Naive thymus-derived CD8-positive, alpha-beta T cell (primary cell): ENCODE results near the gene VDAC1. TPM values are rescaled to one million over a fixed set of nuclear protein-coding genes. Genes with fewer than 3 reads are reported as not detected.

ENCODE experiments used
- ATAC-seq, 2 donors: fragments of 150-1000 bp; cut with Tn5 transposase in 1 of 2; sonication (Bioruptor Pico), chemical (Tn5 transposase) in 1 of 2; 1 replicate in 1 of 2; 2 replicates in 1 of 2; pipeline ENCODE4 v1.10.0; 2021; ENCODE audit warnings: mild to moderate bottlenecking in 2 of 2, moderate library complexity in 2 of 2
- POLR2A ChIA-PET: fragments of 350-600 bp; sonication (Branson Sonifier 250); formaldehyde crosslinking; loops from one replicate; lab custom pipeline; 2021; ENCODE audit warnings: antibody characterized with exemption; lab: Charles Lee
- DNase-seq, 10 donors: peaks; one replicate each; pipeline versions ENCODE4 v3.0.0 to v3.0.0-alpha.2; 2020 to 2022
- H3K27ac Mint-ChIP-seq, 10 donors: one replicate each; pipeline ENCODE4 v1.8.0; 2020 to 2022; ENCODE audit warnings: mild to moderate bottlenecking in 10 of 10, mixed read lengths in 10 of 10, moderate library complexity in 4 of 10, inconsistent platforms in 1 of 10
- H3K27me3 Mint-ChIP-seq, 5 donors: one replicate each; pipeline ENCODE4 v1.8.0; 2021 to 2022; ENCODE audit warnings: mixed read lengths in 5 of 5
- H3K36me3 Mint-ChIP-seq, 3 donors: one replicate each; pipeline ENCODE4 v1.8.0; 2020 to 2022; ENCODE audit warnings: mixed read lengths in 3 of 3, mild to moderate bottlenecking in 2 of 3, inconsistent platforms in 1 of 3
- H3K4me1 Mint-ChIP-seq, 4 donors: one replicate each; pipeline ENCODE4 v1.8.0; 2021 to 2022; ENCODE audit warnings: mixed read lengths in 4 of 4
- H3K4me3 Mint-ChIP-seq, 10 donors: one replicate each; pipeline ENCODE4 v1.8.0; 2020 to 2022; ENCODE audit warnings: mild to moderate bottlenecking in 10 of 10, mixed read lengths in 10 of 10, moderate library complexity in 6 of 10, inconsistent platforms in 1 of 10
- H3K9me3 Mint-ChIP-seq, 9 donors: one replicate each; pipeline ENCODE4 v1.8.0; 2020 to 2022; ENCODE audit warnings: mixed read lengths in 9 of 9, mild to moderate bottlenecking in 3 of 9, inconsistent platforms in 1 of 9, moderate library complexity in 1 of 9
- polyA plus RNA-seq, 3 donors: library from polyadenylated mRNA; unstranded; fragments of 300-500 nt; fragmentation: Illumina TruSeq; gene quantifications; one replicate each; pipeline ENCODE4 v1.2.3, GENCODE V29; 2021
- total RNA-seq, 8 experiments: library from RNA in 2 of 8; stranded (reverse) in 2 of 8; gene quantifications; one replicate each; pipeline ENCODE4 v1.2.3 and lab custom pipeline; 2021 to 2026

VDAC1 gene
- total and polyA plus RNA-seq, 5 experiments from 2014 or later: 42.6 to 72.9 (median 64.4) TPM

DNA sequence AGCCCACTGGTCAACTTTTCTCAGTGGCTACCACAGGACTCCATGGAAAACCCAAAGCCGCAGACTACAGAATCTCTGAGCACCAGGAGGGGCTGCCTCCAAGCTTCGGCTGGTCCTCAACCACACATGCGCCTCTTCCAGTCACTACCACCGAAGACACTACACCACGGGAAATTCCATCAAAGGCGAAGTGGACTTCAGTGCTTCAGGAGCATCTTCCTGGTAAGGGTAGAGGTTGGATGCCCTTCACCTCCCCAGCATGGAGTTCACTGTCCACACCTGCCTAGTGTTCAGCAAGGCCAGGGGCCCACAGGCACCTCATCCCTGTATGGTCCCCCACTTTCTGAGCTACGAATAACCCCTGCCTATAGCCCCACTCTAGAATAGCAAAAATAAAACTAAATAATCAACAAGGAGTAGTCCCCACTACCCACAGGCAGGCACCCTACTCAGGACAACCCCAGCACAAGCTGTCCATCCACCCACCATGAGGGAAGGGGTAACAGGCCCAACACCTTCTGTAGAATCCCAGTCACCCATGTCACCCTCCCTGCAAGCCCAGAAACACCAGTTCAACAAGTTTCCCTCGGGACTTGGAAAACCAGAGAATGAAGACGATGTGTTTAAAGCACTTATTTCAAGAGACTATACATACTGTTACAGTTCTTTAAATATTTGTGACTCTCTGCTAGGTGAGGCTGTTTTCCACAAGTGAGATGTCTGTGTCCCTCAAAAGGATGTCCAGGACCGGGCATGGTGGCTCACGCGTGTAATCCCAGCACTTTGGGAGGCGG lies 2.6 kb downstream of the VDAC1 start:
- H3K27me3 Mint-ChIP-seq: no peaks in the 10 kb centered on the region
- POLR2A ChIA-PET: interaction anchor here (0.5 to 0.7 kb wide), 2 partner anchors 113 to 480 kb away, joined by 3 read pairs; partner anchors contain the start of gene TCF7
- DNase-seq (no peak), ATAC-seq (no peak)
- peak overlapping the region in 9 of 10 donors; percentile 21 to 95 (median 89) for H3K4me3 Mint-ChIP-seq
- H3K9me3 Mint-ChIP-seq: no peaks in the 10 kb centered on the region
- peaks cover 0 to 10% (median 0%) of the 10 kb centered on the region in 3 donors for H3K36me3 Mint-ChIP-seq
- peaks cover 29 to 62% (median 56%) of the 10 kb centered on the region in 4 donors for H3K4me1 Mint-ChIP-seq
- peak overlapping the region; percentile 11 to 95 (median 69) for H3K27ac Mint-ChIP-seq

DNA sequence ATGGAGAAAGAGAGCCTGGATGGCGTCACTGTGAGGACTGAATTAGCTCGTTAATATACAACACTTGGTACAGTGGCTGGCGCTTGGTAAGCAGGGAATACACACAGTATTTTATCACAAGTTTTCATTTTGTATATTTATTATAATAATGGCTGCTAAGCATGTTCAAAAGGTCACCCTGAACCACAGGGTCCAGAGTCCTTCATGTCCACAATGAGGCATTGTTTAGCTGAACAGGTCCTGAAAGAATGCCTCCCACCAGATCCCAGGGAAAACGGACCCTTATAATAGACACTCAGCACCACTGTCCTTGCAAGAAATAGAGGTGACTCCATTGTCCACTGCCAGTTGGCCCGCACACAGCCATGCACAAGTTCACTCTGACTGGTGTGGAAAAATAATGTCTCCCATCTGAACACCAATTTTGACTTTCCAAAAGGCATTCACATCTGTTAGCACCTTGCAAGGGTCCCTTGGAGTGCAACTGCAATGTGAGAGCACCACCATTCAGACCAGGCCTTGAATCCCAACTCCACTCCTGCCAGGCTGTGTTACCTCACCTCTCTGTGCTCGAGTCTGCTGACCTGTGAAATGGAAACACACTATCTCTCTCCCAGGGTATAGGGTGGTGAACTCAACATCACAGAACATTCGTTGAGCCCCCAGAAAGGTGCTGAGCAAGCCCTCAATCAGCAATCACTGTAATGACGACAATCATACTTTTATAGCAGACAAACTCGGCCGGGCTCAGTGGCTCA lies 3.9 kb downstream of the VDAC1 start:
- H3K9me3 Mint-ChIP-seq: no peaks in the 10 kb centered on the region
- DNase-seq (no peak), ATAC-seq (no peak)
- H3K36me3 Mint-ChIP-seq: peaks cover 0 to 10% (median 0%) of the 10 kb centered on the region in 3 donors
- POLR2A ChIA-PET: no interaction called here
- peak overlapping the region in 5 of 10 donors; percentile 11 to 78 (median 56) for H3K27ac Mint-ChIP-seq
- peaks cover 29 to 69% (median 65%) of the 10 kb centered on the region in 4 donors for H3K4me1 Mint-ChIP-seq
- peak overlapping the region in 2 of 10 donors; percentile 1 to 14 for H3K4me3 Mint-ChIP-seq
- no peaks in the 10 kb centered on the region for H3K27me3 Mint-ChIP-seq

DNA sequence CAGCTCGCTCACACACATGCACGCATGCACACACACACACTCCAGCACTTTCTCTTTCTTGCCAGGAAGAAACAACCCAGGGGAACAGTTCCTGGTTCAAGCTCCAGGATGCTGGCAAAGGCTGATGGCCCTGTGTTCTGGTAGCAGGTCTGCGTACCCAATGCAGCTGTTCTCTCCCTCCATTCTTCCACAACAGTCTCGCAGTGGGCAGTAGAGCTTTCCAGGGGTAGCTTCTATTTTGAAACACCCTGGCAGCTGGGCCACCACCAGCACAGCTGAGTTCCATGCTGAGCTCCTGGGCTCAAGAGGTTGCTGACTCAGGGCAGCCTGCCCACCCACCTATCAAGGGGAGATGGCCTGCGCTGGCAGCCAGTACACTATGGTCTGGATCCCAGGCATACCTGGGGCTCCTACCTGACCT lies 4.7 kb downstream of the VDAC1 start:
- POLR2A ChIA-PET: no interaction called here

DNA sequence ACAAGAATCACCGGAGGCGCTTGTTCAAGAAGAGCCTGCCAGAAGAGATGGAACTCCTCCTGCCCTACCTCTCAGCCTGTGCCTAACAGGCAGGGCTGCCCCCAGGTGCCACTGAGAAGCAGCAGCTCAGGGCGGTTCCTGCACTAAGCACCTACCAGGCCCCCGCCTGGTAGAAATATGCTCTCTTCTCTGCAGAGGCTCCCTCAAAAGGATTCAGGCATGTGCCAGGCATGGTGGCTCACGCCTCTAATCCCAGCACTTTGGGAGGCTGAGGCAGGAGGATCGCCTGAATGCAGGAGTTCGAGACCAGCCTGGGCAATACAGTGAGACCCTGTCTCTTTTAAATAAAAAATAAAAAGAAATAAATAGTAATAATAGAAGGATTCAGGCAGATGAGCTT lies 6.0 kb downstream of the VDAC1 start:
- Mint-ChIP-seq H3K4me3 (no peak overlapping the region), H3K27me3 (no peaks in the 10 kb centered on the region), H3K4me1 (peaks cover 39 to 79% (median 77%) of the 10 kb centered on the region in 4 donors), H3K9me3 (no peaks in the 10 kb centered on the region), H3K27ac (peak overlapping the region in 2 of 10 donors; percentile 23 to 50), H3K36me3 (peaks cover 0 to 10% (median 0%) of the 10 kb centered on the region in 3 donors)
- DNase-seq (no peak), ATAC-seq (no peak)
- POLR2A ChIA-PET: no interaction called here

More for the DNA sequence above, 4.7 kb downstream of the VDAC1 start:
- ATAC-seq: no peak
- Mint-ChIP-seq H3K4me3 (no peak overlapping the region), H3K9me3 (no peaks in the 10 kb centered on the region), H3K4me1 (peaks cover 31 to 67% (median 66%) of the 10 kb centered on the region in 4 donors), H3K27ac (peak overlapping the region in 5 of 10 donors; percentile 11 to 79 (median 16)), H3K36me3 (peaks cover 0 to 10% (median 0%) of the 10 kb centered on the region in 3 donors), H3K27me3 (no peaks in the 10 kb centered on the region)
- DNase-seq: no peak

DNA sequence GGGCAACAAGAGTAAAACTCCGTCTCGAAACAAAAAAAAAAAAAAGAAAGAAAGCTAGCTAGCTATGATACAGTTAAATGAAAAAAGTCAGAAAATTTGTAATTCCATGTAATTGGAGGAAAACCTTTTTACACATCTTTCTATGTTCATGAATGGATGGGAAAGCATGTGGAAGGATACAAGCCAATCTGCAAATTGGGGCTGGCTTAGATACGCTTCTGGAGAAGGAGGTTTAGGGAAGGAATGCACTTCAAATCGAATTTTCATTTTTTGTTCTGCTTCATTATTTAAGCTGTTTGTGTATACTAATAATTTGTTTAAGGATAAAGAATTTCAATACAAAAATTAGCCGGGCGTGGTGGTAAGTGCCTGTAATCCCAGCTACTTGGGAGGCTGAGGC lies 6.7 kb downstream of the VDAC1 start:
- Mint-ChIP-seq H3K4me3 (no peak overlapping the region), H3K36me3 (peaks cover 0 to 10% (median 0%) of the 10 kb centered on the region in 3 donors), H3K27ac (peak overlapping the region in 1 of 10 donors; percentile 23), H3K27me3 (no peaks in the 10 kb centered on the region), H3K9me3 (no peaks in the 10 kb centered on the region), H3K4me1 (peaks cover 38 to 78% (median 75%) of the 10 kb centered on the region in 4 donors)
- DNase-seq: no peak
- no peak for ATAC-seq
- POLR2A ChIA-PET: interaction anchor here (0.6 kb wide), 1 partner anchor 228 kb away, joined by 3 read pairs; no protein-coding TSS in a partner anchor

DNA sequence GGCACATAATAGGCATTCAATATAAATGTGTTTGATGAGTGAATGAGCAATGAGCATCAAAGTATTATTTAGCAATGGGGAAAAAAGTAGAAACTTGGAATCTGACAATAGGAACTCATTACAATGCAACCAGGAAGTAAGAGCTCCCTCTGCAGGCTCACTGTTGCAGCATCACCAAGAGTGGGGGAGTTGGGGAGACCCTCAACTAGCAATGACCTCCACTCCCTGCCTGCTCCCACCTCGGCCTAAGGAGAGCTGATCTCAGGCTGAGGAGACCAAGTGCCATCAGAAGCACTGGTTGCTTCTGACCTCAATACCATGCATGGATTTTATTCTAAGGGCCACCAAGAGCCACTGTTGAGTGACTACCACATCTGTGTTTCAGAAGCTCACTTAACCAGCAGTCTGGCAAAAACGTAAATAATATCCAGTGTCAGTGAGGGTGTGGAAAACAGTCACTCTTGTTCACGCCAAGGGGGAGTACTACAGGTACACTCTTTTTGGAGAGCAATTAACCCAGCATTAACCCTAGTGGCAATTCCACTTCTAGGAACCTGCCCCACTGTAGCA lies 8.0 kb downstream of the VDAC1 start:
- Mint-ChIP-seq H3K36me3 (peaks cover 0 to 9% (median 0%) of the 10 kb centered on the region in 3 donors), H3K4me3 (no peak overlapping the region), H3K27me3 (no peaks in the 10 kb centered on the region), H3K27ac (peak overlapping the region in 2 of 10 donors; percentile 43 to 54), H3K4me1 (peaks cover 35 to 71% (median 69%) of the 10 kb centered on the region in 4 donors), H3K9me3 (no peaks in the 10 kb centered on the region)
- ATAC-seq (peak in 1 of 2 donors; percentile 62), DNase-seq (peak in 2 of 10 donors; percentile 16 to 20)
- POLR2A ChIA-PET: no interaction called here

DNA sequence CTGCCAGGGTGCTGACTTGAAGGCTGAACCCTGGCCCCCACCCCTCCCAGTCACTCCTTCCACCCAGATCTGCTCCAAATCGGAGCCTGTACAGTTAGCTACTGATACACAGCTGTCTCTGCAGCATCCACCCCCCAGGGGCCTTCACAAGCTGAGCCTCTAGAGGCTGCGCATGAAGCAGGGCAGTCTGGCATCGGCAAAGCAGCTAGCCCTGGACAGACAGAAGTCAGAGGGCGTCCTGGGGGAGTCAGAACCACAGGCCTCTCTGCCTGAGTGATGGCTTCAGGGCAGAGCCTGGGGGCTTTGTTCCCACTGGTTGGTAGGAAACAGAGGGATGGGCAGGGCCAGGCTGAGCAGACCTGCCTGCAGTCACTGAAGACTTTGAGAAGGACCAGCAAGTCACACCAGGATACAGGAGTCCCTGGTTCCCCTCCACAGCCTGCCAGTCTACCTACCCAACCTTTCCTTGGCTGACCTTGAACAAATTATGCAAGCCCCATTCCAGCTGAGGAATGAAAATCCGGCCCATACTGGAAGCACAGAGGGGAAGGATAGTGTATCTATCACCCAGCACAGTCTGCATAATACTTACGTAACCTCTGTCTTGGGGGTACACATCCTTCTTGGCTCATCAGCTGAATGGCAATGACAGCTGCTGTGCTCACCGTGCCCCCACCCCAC lies 8.8 kb downstream of the VDAC1 start:
- peaks cover 31 to 69% (median 64%) of the 10 kb centered on the region in 4 donors for H3K4me1 Mint-ChIP-seq
- H3K36me3 Mint-ChIP-seq: peaks cover 0 to 9% (median under 1%) of the 10 kb centered on the region in 3 donors
- no peak overlapping the region for H3K27ac Mint-ChIP-seq
- ATAC-seq (no peak), DNase-seq (no peak)
- no peaks in the 10 kb centered on the region for H3K27me3 Mint-ChIP-seq
- H3K9me3 Mint-ChIP-seq: no peaks in the 10 kb centered on the region
- POLR2A ChIA-PET: interaction anchor here (0.6 kb wide), 1 partner anchor 34 kb away, joined by 3 read pairs; no protein-coding TSS in a partner anchor
- no peak overlapping the region for H3K4me3 Mint-ChIP-seq

DNA sequence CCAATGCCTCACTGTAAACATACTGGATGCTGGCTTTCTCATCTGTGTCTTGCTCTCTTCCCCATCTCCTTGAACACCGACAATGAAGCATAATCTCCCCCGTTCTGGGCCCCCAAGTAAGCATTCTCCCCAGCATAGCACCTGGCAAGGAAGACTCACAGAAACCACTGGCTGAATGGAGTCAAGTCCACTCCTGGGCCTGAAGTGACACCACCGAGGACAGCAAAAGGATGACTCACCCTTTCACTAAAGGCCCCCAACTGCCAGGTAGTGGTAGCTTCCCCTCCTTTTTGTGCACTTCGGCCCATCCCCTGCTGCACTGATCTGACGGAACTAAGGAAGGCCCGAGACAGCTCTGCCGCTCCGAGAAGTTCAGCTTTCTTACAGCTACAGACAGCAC lies 9.4 kb downstream of the VDAC1 start:
- H3K27me3 Mint-ChIP-seq: no peaks in the 10 kb centered on the region
- POLR2A ChIA-PET: interaction anchor here (0.6 kb wide), 1 partner anchor 34 kb away, joined by 3 read pairs; no protein-coding TSS in a partner anchor
- no peak overlapping the region for H3K4me3 Mint-ChIP-seq
- DNase-seq: no peak
- H3K9me3 Mint-ChIP-seq: no peaks in the 10 kb centered on the region
- ATAC-seq: no peak
- peaks cover 0 to 13% (median 3%) of the 10 kb centered on the region in 3 donors for H3K36me3 Mint-ChIP-seq
- peak overlapping the region in 4 of 10 donors; percentile 16 to 76 (median 38) for H3K27ac Mint-ChIP-seq
- peaks cover 29 to 65% (median 57%) of the 10 kb centered on the region in 4 donors for H3K4me1 Mint-ChIP-seq

DNA sequence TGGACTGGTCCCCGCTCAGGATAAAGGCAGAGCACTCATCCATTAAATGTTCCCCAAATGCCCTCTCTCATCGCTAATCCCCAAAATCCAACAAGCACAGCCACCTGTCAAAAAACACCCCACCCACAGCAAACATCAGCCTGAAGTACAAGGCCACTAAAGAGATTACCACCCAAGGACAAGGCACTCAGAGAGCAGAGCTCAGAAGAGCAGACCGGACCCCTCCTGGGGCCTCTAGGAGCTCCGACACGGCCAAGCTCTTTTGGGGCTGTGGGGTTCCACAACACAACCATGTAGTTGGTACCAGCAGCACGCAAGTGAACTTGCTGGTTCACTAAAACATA lies 9.8 kb downstream of the VDAC1 start:
- Mint-ChIP-seq H3K27me3 (no peaks in the 10 kb centered on the region), H3K4me3 (peak overlapping the region in 1 of 10 donors; percentile 31), H3K9me3 (no peaks in the 10 kb centered on the region), H3K27ac (peak overlapping the region in 4 of 10 donors; percentile 5 to 84 (median 56)), H3K36me3 (peaks cover 0 to 17% (median 3%) of the 10 kb centered on the region in 3 donors), H3K4me1 (peaks cover 26 to 62% (median 53%) of the 10 kb centered on the region in 4 donors)
- POLR2A ChIA-PET: no interaction called here
- DNase-seq (no peak), ATAC-seq (no peak)

DNA sequence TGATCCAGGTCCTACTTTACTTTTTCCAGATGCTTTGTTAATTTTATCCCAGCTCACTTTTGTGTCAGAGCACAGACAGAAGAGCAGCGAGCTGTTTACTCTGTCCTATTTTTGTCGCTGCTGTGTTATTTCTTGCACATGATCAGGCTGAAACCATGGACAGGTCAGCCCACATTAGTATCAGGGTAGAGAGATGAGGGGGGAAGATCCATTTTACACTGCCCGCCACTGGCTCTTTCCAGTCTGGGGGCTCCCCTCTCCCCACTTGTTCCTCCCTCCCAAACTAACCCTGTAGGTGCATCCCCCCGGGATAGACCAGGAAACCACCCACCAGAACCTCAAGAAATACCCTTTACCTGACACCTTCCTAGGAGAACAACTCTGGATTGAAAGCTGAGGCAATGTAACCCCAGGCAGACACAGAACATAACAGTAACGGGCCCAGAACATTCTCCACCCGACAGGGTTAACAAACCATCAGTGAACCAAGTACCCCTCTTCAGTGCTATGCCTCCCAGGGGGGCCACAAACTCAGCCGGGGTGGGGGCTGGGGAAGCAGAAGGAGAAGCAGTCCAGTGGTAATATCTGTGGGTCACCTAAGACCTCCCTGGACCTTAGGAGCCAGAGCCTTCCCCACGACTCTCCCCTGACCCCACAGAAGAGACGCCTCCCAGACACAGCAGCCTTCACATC lies 10.3 kb downstream of the VDAC1 start:
- no peaks in the 10 kb centered on the region for H3K9me3 Mint-ChIP-seq
- ATAC-seq (no peak), DNase-seq (no peak)
- H3K27me3 Mint-ChIP-seq: no peaks in the 10 kb centered on the region
- POLR2A ChIA-PET: no interaction called here
- H3K4me1 Mint-ChIP-seq: peaks cover 21 to 57% (median 48%) of the 10 kb centered on the region in 4 donors
- H3K4me3 Mint-ChIP-seq: peak overlapping the region in 1 of 10 donors; percentile 31
- peak overlapping the region in 7 of 10 donors; percentile 5 to 84 (median 76) for H3K27ac Mint-ChIP-seq
- H3K36me3 Mint-ChIP-seq: peaks cover 0 to 22% (median 3%) of the 10 kb centered on the region in 3 donors

DNA sequence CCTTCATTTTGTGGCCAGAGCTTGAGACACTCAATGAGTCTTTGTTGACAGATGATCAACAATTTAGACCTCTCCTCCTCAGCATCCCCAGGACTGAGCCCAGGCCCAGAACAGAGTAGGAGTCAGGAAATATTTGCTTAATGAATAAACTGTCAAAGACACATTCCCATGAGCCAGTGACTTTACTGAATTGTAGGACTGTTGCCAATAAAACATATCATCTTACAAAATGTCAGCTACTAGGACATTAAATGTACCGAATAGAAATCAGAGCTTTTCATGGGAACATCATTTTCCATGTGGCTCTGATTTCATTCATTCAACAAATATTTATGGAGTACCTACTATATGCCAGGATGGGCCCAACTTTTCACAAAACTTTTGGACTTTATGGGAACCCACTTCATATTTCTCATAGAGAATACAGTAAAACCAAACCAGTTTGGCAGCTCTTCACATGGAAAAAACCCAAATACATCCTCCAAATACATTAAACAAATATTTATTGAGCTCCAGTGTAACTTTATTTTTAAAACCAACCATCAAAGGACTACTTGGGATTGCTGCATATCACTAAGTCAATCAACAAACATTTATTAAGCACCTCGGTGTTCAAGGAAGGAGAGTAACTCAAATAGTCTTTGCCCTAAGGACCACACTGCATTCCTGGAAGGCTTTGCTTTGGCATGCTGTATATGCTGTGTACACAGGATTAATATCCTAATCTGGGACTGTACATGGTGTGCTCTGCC lies 11.4 kb downstream of the VDAC1 start:
- no peak overlapping the region for H3K4me3 Mint-ChIP-seq
- DNase-seq (no peak), ATAC-seq (no peak)
- peaks cover 18 to 53% (median 42%) of the 10 kb centered on the region in 4 donors for H3K4me1 Mint-ChIP-seq
- H3K27me3 Mint-ChIP-seq: no peaks in the 10 kb centered on the region
- peaks cover 3 to 32% (median 6%) of the 10 kb centered on the region in 3 donors for H3K36me3 Mint-ChIP-seq
- POLR2A ChIA-PET: no interaction called here
- peak overlapping the region in 5 of 10 donors; percentile 3 to 49 (median 46) for H3K27ac Mint-ChIP-seq
- no peaks in the 10 kb centered on the region for H3K9me3 Mint-ChIP-seq
